IPS-15b (cell line): Measurements from ENCODE around the gene PDPK1.
"Not testable (repeated sequence)": the region's sequence is repeated elsewhere in the genome, so short reads cannot be mapped to it uniquely, and the experiment has no call there.

Experiments used
- H3K27me3 ChIP-seq: one replicate; pipeline ENCODE4 v1.6.1; 2013; ENCODE audit warnings: low read length; ENCODE audit not compliant: control insufficient read depth, insufficient read depth
- H3K36me3 ChIP-seq: one replicate; pipeline ENCODE4 v1.6.1; 2013; ENCODE audit warnings: low read length; ENCODE audit not compliant: control insufficient read depth, insufficient read depth
- H3K4me1 ChIP-seq: one replicate; pipeline ENCODE4 v1.6.1; 2013; ENCODE audit warnings: mild to moderate bottlenecking, low read length; ENCODE audit not compliant: control insufficient read depth, insufficient read depth
- H3K4me3 ChIP-seq: one replicate; pipeline ENCODE4 v1.5.1; 2013; ENCODE audit warnings: low read depth, low read length
- H3K9ac ChIP-seq: one replicate; pipeline ENCODE4 v1.6.1; 2013; ENCODE audit warnings: low read depth, mild to moderate bottlenecking, low read length
- H3K9me3 ChIP-seq: one replicate; pipeline ENCODE4 v1.6.1; 2013; ENCODE audit warnings: mild to moderate bottlenecking, low read length; ENCODE audit not compliant: control insufficient read depth, insufficient read depth

The PDPK1 gene

DNA sequence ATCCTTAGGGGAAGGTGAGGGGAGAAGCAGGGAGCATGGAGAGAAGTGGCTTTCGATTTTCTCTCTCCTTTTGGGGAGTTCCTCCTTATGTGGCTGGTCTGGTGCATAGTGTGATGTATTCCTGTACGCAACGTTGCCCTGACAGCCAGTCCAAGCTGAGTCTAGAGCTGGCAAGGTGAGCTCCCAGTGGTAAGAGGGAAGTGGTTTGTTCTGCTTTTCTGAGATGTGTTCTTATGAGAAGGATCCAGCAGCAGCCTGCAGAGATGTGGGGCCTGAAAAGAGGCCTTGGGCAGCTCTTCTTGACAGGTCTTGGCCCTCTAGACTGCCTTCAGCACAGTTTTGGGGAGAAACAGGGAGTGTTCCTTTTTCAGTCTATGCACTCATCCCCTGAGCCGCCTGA, 3.1 kb downstream of the PDPK1 start:
- not testable (repeated sequence) for H3K4me3 ChIP-seq, H3K9me3 ChIP-seq, H3K4me1 ChIP-seq, H3K27me3 ChIP-seq, H3K9ac ChIP-seq, H3K36me3 ChIP-seq

- H3K4me1 ChIP-seq, H3K9ac ChIP-seq, H3K9me3 ChIP-seq, H3K36me3 ChIP-seq, H3K27me3 ChIP-seq, H3K4me3 ChIP-seq: not testable (repeated sequence)
These were observed 3.6 kb downstream of the PDPK1 start for GRCh38 chr16:2541409-2541808.

DNA sequence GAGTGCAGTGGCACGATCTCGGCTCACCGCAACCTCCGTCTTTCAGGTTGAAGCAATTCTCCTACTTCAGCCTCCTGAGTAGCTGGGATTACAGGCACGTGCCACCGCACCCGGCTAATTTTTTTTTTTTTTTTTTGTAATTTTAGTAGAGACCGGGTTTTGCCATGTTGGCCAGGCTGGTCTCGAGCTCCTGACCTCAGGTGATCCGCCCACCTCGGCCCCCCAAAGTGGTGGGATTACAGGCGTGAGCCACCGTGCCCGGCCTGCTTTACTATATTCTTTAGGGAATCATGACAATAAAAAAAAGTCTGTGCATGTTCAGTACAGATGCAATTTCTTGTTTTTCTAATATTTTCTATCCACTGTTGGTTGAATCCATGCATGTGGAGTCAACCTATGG, 6.0 kb downstream of the PDPK1 start:
- H3K9me3 ChIP-seq, H3K36me3 ChIP-seq, H3K4me3 ChIP-seq, H3K9ac ChIP-seq, H3K27me3 ChIP-seq, H3K4me1 ChIP-seq: not testable (repeated sequence)

DNA sequence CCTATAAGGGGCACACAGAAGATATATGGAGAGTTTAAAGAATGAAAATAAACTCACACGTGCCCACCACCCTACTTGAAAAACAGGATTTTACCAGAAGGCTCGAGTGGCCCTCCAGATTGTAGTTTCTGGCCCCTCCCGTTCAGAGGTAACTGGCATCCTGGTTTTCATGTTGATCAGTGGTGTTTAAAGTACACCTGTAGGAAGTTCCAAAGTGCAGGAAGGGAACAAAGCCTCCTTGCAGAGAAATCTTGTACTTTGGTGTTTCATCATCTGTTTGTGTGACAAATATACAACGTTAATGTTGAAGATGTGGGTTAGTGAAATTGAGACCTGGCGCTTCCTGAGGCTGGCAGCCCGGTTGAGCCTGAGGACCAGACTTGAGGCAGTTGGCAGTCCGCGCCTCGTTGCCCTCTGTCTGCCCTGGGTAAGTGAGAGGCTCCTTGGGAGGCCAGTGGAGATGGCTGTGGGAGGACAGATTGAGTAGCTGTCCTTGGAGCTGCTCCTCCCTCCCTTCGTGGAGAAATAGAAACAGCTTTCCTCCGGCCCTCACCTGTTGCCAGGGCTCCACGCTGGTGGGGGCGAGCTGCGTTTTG, 12.6 kb downstream of the PDPK1 start:
- H3K27me3 ChIP-seq, H3K9me3 ChIP-seq, H3K4me1 ChIP-seq, H3K9ac ChIP-seq, H3K36me3 ChIP-seq, H3K4me3 ChIP-seq: not testable (repeated sequence)

GRCh38 chr16:2551420-2551889, 13.6 kb downstream of the PDPK1 start:
- H3K4me3 ChIP-seq, H3K9ac ChIP-seq, H3K4me1 ChIP-seq, H3K36me3 ChIP-seq, H3K27me3 ChIP-seq, H3K9me3 ChIP-seq: not testable (repeated sequence)

GRCh38 chr16:2554709-2555425, 17.0 kb downstream of the PDPK1 start:
- H3K9me3 ChIP-seq, H3K36me3 ChIP-seq, H3K4me1 ChIP-seq, H3K4me3 ChIP-seq, H3K9ac ChIP-seq, H3K27me3 ChIP-seq: not testable (repeated sequence)

DNA sequence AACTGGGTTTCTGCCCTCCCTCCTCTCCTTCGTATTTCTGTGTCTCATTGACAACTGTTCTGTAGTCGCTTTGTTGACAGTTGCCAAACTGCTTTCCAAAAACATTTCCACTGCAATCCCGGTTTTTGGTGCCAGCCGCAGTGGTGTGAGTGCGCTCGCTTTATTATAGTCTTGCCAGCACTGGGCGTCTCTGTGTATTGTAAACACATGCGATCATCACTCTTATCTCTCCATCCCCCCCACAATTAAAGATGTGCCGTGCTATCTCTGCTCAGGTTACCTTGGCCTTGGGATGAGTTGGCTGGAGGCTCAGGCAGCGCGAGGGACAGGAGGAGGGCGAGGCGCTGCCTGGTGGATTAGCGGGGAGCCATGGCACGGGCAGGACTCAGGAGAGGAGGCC, 19.3 kb downstream of the PDPK1 start:
- not testable (repeated sequence) for H3K36me3 ChIP-seq, H3K9ac ChIP-seq, H3K27me3 ChIP-seq, H3K9me3 ChIP-seq, H3K4me1 ChIP-seq, H3K4me3 ChIP-seq

DNA sequence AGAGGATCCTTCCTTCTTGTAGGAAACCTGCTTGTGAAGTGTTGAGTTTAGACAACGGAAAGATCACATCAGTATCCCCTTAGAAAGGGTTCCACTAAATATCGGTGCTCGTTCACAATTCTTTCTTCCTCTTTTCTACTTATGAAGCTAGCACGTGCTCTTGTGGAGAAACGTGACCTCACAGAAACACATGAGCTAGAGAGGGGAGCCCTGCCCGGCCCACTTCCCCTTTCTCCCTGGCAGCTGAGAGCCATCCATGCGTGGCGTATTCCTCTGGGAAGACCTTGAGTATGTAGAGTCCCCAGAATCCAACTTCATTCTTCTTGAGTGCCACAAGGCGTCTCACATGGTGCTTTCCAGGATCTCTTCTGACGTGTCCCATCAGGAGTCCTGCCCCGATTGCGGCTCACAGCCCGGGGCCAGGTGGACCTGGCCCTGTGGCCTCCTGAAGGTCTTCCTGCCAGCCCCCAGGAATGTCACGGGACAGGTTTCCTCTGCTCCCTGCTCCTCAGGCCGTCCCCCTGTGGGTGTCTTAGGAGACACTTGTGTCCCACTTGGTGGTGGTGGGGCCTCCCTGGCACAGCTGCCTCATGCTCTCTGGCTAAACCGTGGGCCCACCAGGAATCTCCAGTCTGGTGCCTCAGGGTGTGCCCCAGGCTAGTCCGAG, 22.4 kb downstream of the PDPK1 start:
- not testable (repeated sequence) for H3K9ac ChIP-seq, H3K9me3 ChIP-seq, H3K4me1 ChIP-seq, H3K27me3 ChIP-seq, H3K36me3 ChIP-seq, H3K4me3 ChIP-seq

GRCh38 chr16:2560798-2561133, 22.9 kb downstream of the PDPK1 start:
- not testable (repeated sequence) for H3K4me3 ChIP-seq, H3K36me3 ChIP-seq, H3K9me3 ChIP-seq, H3K27me3 ChIP-seq, H3K9ac ChIP-seq, H3K4me1 ChIP-seq

GRCh38 chr16:2567506-2567905, 29.7 kb downstream of the PDPK1 start:
- not testable (repeated sequence) for H3K27me3 ChIP-seq, H3K36me3 ChIP-seq, H3K4me1 ChIP-seq, H3K9ac ChIP-seq, H3K9me3 ChIP-seq, H3K4me3 ChIP-seq

DNA sequence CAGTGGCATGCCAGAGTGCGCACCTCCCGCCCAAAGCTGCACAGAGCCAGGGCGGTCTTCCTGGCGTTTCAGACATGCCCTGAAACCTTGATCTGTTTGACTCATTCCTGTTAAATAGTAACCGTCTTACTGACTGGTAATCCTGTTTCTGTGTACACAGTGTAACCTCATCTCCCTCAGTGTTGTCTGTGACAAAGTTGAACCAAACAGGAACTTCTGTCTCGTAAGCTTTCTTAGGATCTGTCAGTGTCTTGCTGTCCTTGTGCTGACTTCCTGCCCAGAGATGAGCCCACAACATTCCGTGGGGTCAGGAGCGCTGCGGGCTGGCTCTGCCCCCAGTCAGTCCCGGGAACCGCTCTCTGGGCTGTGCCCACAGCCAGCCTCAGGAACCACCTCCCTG, 30.8 kb downstream of the PDPK1 start:
- H3K36me3 ChIP-seq, H3K27me3 ChIP-seq, H3K4me1 ChIP-seq, H3K9me3 ChIP-seq, H3K9ac ChIP-seq, H3K4me3 ChIP-seq: not testable (repeated sequence)

- H3K9ac ChIP-seq, H3K4me3 ChIP-seq, H3K27me3 ChIP-seq, H3K36me3 ChIP-seq, H3K9me3 ChIP-seq, H3K4me1 ChIP-seq: not testable (repeated sequence)
These were observed 34.9 kb downstream of the PDPK1 start for GRCh38 chr16:2572704-2573103.
